Measurements from ENCODE around the gene LAMA4.

DNA sequence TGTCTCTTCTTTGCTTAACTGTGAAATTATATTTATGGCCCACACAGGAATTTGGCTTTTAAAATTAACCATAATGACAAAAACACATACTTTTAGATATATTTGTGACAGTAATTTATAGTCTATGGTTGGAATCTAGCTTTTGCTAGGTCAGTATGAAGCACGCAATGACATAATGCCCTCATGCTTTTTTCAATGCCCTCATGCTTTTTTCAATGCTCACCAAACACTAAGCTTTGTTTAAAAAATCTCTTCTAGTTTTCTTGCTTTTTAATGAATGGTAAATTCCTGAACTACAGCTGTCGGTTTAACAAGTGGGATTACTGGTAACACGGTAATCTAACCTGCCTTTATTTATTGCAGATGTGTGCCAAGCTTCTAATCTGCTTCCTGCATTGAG is 187.8 kb downstream of the LAMA4 start:
- TF ChIP-seq, protein P1, sequence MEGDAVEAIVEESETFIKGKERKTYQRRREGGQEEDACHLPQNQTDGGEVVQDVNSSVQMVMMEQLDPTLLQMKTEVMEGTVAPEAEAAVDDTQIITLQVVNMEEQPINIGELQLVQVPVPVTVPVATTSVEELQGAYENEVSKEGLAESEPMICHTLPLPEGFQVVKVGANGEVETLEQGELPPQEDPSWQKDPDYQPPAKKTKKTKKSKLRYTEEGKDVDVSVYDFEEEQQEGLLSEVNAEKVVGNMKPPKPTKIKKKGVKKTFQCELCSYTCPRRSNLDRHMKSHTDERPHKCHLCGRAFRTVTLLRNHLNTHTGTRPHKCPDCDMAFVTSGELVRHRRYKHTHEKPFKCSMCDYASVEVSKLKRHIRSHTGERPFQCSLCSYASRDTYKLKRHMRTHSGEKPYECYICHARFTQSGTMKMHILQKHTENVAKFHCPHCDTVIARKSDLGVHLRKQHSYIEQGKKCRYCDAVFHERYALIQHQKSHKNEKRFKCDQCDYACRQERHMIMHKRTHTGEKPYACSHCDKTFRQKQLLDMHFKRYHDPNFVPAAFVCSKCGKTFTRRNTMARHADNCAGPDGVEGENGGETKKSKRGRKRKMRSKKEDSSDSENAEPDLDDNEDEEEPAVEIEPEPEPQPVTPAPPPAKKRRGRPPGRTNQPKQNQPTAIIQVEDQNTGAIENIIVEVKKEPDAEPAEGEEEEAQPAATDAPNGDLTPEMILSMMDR (conservative IDR thresholded peaks at IDR 0.05): no peak
- no peak for TF ChIP-seq ZFX (IDR thresholded peaks at IDR 0.05)

All from C4-2B (cell line).